Neuron (in vitro differentiated cells): ENCODE measurements around the gene RPS24.

Source experiments
- H2AFZ ChIP-seq: one replicate; pipeline ENCODE4 v1.6.1; 2013; ENCODE audit warnings: low read depth, mild to moderate bottlenecking, inconsistent platforms, low read length, moderate library complexity
- H3K27me3 ChIP-seq: one replicate; pipeline ENCODE4 v1.6.1; 2013; ENCODE audit warnings: low read length; ENCODE audit not compliant: insufficient read depth
- H3K36me3 ChIP-seq: one replicate; pipeline ENCODE4 v1.6.1; 2013; ENCODE audit warnings: low read length; ENCODE audit not compliant: insufficient read depth
- H3K4me1 ChIP-seq: one replicate; pipeline ENCODE4 v1.6.1; 2013; ENCODE audit warnings: low read length; ENCODE audit not compliant: insufficient read depth
- H3K4me3 ChIP-seq: 2 replicates; pipeline ENCODE4 v1.5.1; 2013; ENCODE audit warnings: mild to moderate bottlenecking, low read length, moderate library complexity
- H3K9me3 ChIP-seq: one replicate; pipeline ENCODE4 v1.6.1; 2013; ENCODE audit warnings: low read length

RPS24 gene

DNA sequence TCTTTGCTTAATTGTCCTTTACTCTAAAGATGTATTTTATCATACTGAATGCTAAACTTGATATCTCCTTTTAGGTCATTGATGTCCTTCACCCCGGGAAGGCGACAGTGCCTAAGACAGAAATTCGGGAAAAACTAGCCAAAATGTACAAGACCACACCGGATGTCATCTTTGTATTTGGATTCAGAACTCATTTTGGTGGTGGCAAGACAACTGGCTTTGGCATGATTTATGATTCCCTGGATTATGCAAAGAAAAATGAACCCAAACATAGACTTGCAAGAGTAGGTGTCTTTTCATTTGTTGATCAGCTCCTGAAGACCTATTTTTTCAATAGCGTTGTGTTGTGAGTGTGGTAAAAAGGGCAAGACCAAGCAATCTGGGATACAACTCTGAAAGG lies 1.8 kb downstream of the RPS24 start:
- H3K4me3 ChIP-seq: no peak overlapping the region
- peaks cover 18% of the 10 kb centered on the region for H3K4me1 ChIP-seq
- H3K9me3 ChIP-seq: no peaks in the 10 kb centered on the region
- H3K36me3 ChIP-seq: peaks cover 52% of the 10 kb centered on the region
- no peak overlapping the region for H2AFZ ChIP-seq
- no peaks in the 10 kb centered on the region for H3K27me3 ChIP-seq

DNA sequence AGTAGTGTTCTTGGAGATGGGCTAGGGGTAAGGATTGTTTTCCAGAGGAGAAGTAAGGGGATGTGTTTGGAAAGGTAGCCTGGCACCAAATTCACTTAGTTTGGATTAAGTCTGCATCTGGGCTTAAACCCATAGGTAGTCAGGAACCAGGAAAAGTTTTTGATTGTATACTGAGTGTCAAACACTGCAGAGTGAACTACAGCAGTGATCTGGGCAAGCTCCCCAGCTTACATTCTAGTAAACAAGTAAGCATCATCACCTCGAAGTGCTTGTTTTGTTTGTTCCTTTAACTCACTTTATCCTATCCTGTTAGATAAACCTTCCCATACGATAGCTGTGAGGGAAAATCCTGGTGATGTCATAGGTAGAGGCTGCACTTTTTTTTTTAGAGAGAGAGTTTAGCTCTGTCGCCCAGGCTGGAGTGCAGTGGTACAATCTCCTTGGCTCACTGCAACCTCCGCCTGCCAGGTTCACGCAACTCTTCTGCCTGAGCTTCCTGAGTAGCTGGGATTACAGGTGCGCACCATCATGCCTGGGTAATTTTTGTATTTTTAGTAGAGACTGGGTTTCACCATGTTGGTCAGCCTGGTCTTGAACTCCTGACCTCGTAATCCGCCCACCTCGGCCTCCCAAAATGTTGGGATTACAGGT lies 2.4 kb downstream of the RPS24 start:
- Histone ChIP-seq H3K4me1 (peaks cover 18% of the 10 kb centered on the region), H3K4me3 (no peak overlapping the region), H3K9me3 (no peaks in the 10 kb centered on the region), H2AFZ (no peak overlapping the region), H3K27me3 (no peaks in the 10 kb centered on the region), H3K36me3 (peaks cover 58% of the 10 kb centered on the region)

GRCh38 chr10:78038105-78038504 lies 4.4 kb downstream of the RPS24 start:
- Histone ChIP-seq H2AFZ (no peak overlapping the region), H3K27me3 (no peaks in the 10 kb centered on the region), H3K36me3 (peaks cover 70% of the 10 kb centered on the region), H3K4me3 (no peak overlapping the region), H3K4me1 (peaks cover 18% of the 10 kb centered on the region), H3K9me3 (no peaks in the 10 kb centered on the region)

GRCh38 chr10:78038791-78039547 lies 5.3 kb downstream of the RPS24 start:
- Histone ChIP-seq H2AFZ (no peak overlapping the region), H3K36me3 (peaks cover 70% of the 10 kb centered on the region), H3K4me3 (no peak overlapping the region), H3K9me3 (no peaks in the 10 kb centered on the region), H3K4me1 (peaks cover 18% of the 10 kb centered on the region), H3K27me3 (no peaks in the 10 kb centered on the region)

- Histone ChIP-seq H3K4me3 (no peak overlapping the region), H2AFZ (no peak overlapping the region), H3K9me3 (no peaks in the 10 kb centered on the region), H3K4me1 (peaks cover 13% of the 10 kb centered on the region), H3K27me3 (no peaks in the 10 kb centered on the region), H3K36me3 (peaks cover 70% of the 10 kb centered on the region)
Measured at GRCh38 chr10:78039743-78040142, 6.1 kb downstream of the RPS24 start.

- no peak overlapping the region for H3K4me3 ChIP-seq
- no peak overlapping the region for H2AFZ ChIP-seq
- H3K4me1 ChIP-seq: peaks cover 4% of the 10 kb centered on the region
- H3K9me3 ChIP-seq: no peaks in the 10 kb centered on the region
- H3K36me3 ChIP-seq: peaks cover 56% of the 10 kb centered on the region
- no peaks in the 10 kb centered on the region for H3K27me3 ChIP-seq
Measured at GRCh38 chr10:78041170-78042057, 7.8 kb downstream of the RPS24 start.

- no peaks in the 10 kb centered on the region for H3K27me3 ChIP-seq
- H3K4me3 ChIP-seq: no peak overlapping the region
- H3K4me1 ChIP-seq: no peaks in the 10 kb centered on the region
- H3K36me3 ChIP-seq: peaks cover 49% of the 10 kb centered on the region
- H3K9me3 ChIP-seq: no peaks in the 10 kb centered on the region
- H2AFZ ChIP-seq: no peak overlapping the region
Measured at GRCh38 chr10:78042058-78042751, 8.5 kb downstream of the RPS24 start.

- Histone ChIP-seq H2AFZ (no peak overlapping the region), H3K27me3 (no peaks in the 10 kb centered on the region), H3K9me3 (no peaks in the 10 kb centered on the region), H3K4me1 (peaks cover 3% of the 10 kb centered on the region), H3K36me3 (peaks cover 44% of the 10 kb centered on the region), H3K4me3 (no peak overlapping the region)
Measured at GRCh38 chr10:78042752-78043104, 9.1 kb downstream of the RPS24 start.

DNA sequence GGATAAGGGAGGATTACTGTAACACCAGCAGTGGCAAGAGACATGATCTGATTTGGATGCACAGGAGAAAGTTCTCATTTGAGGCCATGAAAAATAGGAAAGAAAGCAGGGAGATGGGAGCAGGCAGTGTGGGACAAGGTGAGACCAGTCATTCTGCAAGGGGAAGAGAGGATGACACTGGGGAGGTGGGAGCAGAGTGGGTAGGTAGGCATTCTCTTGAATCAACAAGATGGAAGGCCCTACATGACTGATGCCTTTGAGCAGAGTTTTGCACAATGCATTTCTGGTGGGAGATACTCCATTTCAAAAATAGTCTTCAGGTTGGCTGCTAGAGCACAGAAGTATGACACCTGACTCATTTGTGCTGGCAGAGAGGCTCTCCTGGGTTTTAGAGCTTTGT lies 10.5 kb downstream of the RPS24 start:
- no peaks in the 10 kb centered on the region for H3K27me3 ChIP-seq
- H3K4me3 ChIP-seq: no peak overlapping the region
- peaks cover 31% of the 10 kb centered on the region for H3K36me3 ChIP-seq
- no peaks in the 10 kb centered on the region for H3K9me3 ChIP-seq
- H2AFZ ChIP-seq: no peak overlapping the region
- peaks cover 7% of the 10 kb centered on the region for H3K4me1 ChIP-seq

DNA sequence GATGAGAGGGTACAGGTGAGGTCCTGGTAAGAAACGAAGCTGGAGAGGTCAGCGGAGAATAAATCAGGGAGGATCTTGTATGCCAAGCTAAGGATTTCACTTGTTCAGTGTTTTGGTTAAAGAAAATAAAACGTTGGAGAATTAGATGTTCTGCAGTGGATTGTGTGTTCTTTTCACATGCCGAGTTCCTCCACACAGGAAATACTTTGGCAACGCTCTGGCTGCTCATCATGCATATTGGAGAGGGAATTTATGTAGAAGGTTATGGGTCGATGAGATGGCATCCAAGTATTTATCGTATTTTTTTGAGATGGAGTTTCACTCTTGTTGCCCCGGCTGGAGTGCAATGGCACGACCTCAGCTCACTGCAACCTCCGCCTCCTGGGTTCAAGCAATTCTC lies 11.0 kb downstream of the RPS24 start:
- Histone ChIP-seq H3K4me1 (peaks cover 7% of the 10 kb centered on the region), H3K27me3 (no peaks in the 10 kb centered on the region), H3K9me3 (no peaks in the 10 kb centered on the region), H3K4me3 (no peak overlapping the region), H3K36me3 (peaks cover 25% of the 10 kb centered on the region), H2AFZ (no peak overlapping the region)

DNA sequence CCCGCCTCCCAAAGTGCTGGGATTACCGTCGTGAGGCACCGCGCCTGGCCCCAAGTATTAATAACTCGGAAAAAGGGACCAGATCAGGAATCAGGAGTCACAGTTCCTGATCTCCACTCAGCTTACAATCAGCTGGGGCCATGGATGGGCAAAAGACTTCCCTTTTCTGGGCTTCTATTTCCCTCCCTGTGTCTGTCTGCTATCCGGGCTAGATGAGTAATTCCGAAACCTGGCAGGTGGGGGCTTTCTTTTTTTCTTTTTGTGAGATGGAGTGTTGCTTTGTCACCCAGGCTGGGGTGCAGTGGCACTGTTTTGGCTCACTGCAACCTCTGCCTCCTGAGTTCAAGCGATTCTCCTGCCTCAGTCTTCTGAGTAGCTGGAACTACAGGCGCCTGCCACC lies 11.6 kb downstream of the RPS24 start:
- H3K27me3 ChIP-seq: no peaks in the 10 kb centered on the region
- no peak overlapping the region for H3K4me3 ChIP-seq
- no peaks in the 10 kb centered on the region for H3K9me3 ChIP-seq
- H3K4me1 ChIP-seq: peaks cover 7% of the 10 kb centered on the region
- H2AFZ ChIP-seq: no peak overlapping the region
- H3K36me3 ChIP-seq: peaks cover 20% of the 10 kb centered on the region

GRCh38 chr10:78045856-78046255 lies 12.2 kb downstream of the RPS24 start:
- H3K36me3 ChIP-seq: peaks cover 14% of the 10 kb centered on the region
- no peak overlapping the region for H3K4me3 ChIP-seq
- no peaks in the 10 kb centered on the region for H3K27me3 ChIP-seq
- peaks cover 7% of the 10 kb centered on the region for H3K4me1 ChIP-seq
- H3K9me3 ChIP-seq: no peaks in the 10 kb centered on the region
- no peak overlapping the region for H2AFZ ChIP-seq
